K562 (cell line): Measurements from ENCODE around the gene SLC6A6.

Experiments used
- EHMT2 ChIP-seq: fragments of 450-650 bp; IDR thresholded peaks from 2 replicates; pipeline ENCODE4 v1.6.1; 2018; ENCODE audit warnings: antibody characterized with exemption
- MYC ChIP-seq, 2 experiments: fragments of 250-450 bp in 1 of 2; sonication (Bioruptor Pico) in 1 of 2; IDR thresholded peaks; 2 replicates each; pipeline versions ENCODE4 v1.5.1 to v1.6.1; 2012 to 2021; ENCODE audit warnings: low read depth in 2 of 2, borderline replicate concordance in 1 of 2, improper control_type of control experiment in 1 of 2, low read length in 1 of 2, mild to moderate bottlenecking in 1 of 2, moderate library complexity in 1 of 2
- RBM22 ChIP-seq: fragments of 200-400 bp; formaldehyde crosslinking; IDR thresholded peaks from 2 replicates; pipeline ENCODE4 v1.6.1; 2018; ENCODE audit warnings: low read length, low read depth; ENCODE audit not compliant: poor library complexity, severe bottlenecking
- YY1 ChIP-seq, 3 experiments: IDR thresholded peaks; 2 replicates each; pipeline ENCODE4 v1.6.1; 2011; ENCODE audit warnings: low read length in 2 of 3, mild to moderate bottlenecking in 2 of 3, moderate library complexity in 2 of 3, borderline replicate concordance in 1 of 3, control low read depth in 1 of 3, low read depth in 1 of 3; ENCODE audit not compliant: insufficient read depth in 3 of 3, insufficient replicate concordance in 2 of 3, control insufficient read depth in 1 of 3, insufficient read length in 1 of 3; ENCODE audit errors: extremely low read depth in 1 of 3
- ZFP30 ChIP-seq: fragments of 250-450 bp; sonication (Bioruptor Pico); IDR thresholded peaks from 2 replicates; pipeline ENCODE4 v1.8.0; 2022; ENCODE audit warnings: moderate library complexity, mild to moderate bottlenecking, inconsistent platforms, borderline replicate concordance

DNA sequence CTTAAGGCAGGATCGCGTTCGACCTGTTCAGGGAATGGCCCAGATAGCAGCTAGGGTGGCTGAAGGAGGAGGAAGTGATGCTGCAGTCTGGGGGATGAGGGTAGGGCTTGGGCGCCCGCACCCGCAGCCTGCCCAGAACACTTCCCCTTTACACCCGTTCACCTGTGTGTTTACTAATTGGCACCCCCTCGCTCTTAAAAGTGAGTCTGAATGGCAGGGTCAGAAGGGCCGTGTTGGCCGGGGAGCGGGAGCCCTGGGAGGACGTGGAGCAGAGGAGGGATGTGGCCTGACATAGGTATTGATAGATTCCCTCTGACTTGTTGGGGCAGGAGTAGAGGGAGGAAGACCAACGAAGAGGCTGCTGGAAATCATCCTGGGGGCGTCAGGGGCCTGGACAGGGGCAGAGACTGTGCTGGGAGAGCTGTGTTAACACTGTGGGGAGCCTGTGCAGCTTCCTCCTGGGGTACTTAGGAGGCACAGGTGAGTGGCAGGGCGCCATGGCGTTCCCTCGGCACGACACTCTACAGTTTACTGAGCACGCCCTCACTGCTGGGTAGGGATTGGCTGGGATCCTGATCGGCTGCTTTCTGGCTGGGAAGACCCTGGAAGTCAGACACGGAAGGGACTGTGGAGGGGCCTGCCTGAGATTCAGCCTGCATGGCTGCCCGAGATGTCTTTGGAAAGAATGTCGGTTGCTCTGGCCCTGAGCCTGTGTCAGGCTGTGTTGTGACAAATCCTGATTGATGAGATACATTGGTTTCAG lies 51.7 kb downstream of the SLC6A6 start:
- no peak for TF ChIP-seq MYC (IDR thresholded peaks at IDR 0.05; ENCODE audit: low read depth, low read length)
- TF ChIP-seq MYC (CRISPR knock-in tag; IDR thresholded peaks at IDR 0.05; ENCODE audit: borderline replicate concordance, low read depth) = no peak
- TF ChIP-seq ZFP30 = no peak
- peak; percentile 87 for TF ChIP-seq RBM22
- TF ChIP-seq EHMT2 = no peak
- TF ChIP-seq YY1 (IDR thresholded peaks at IDR 0.05; ENCODE audit: borderline replicate concordance in 1 of 3, control insufficient read depth in 1 of 3, extremely low read depth in 1 of 3, insufficient read depth in 3 of 3, insufficient read length in 1 of 3, insufficient replicate concordance in 2 of 3, low read depth in 1 of 3, low read length in 2 of 3) = no peak
